Prostate gland (tissue), 2 donors: ENCODE data around the gene RAPGEF3.

ENCODE experiments used
- POLR2A ChIP-seq: fragments of 450-650 bp; IDR thresholded peaks from one replicate; pipeline ENCODE4 v1.6.1; 2016; ENCODE audit warnings: antibody characterized with exemption, mild to moderate bottlenecking
- POLR2AphosphoS5 ChIP-seq: sonication (generic); formaldehyde crosslinking; IDR thresholded peaks from one replicate; pipeline ENCODE4 v1.6.1; 2017; ENCODE audit warnings: antibody characterized with exemption
- TF ChIP-seq, protein P1 (sequence below), 4 experiments: fragments of 200-600 bp in 2 of 4; fragments of 450-650 bp in 2 of 4; sonication (generic) in 2 of 4; IDR thresholded peaks; 1 replicate in 3 of 4; 2 replicates in 1 of 4; pipeline ENCODE4 v1.5.1; 2016 to 2019; ENCODE audit warnings: antibody characterized with exemption in 4 of 4, mild to moderate bottlenecking in 2 of 4, moderate library complexity in 2 of 4

GRCh38 chr12:47752552-47752951 lies 6.1 kb downstream of the RAPGEF3 start:
- TF ChIP-seq, protein P1, sequence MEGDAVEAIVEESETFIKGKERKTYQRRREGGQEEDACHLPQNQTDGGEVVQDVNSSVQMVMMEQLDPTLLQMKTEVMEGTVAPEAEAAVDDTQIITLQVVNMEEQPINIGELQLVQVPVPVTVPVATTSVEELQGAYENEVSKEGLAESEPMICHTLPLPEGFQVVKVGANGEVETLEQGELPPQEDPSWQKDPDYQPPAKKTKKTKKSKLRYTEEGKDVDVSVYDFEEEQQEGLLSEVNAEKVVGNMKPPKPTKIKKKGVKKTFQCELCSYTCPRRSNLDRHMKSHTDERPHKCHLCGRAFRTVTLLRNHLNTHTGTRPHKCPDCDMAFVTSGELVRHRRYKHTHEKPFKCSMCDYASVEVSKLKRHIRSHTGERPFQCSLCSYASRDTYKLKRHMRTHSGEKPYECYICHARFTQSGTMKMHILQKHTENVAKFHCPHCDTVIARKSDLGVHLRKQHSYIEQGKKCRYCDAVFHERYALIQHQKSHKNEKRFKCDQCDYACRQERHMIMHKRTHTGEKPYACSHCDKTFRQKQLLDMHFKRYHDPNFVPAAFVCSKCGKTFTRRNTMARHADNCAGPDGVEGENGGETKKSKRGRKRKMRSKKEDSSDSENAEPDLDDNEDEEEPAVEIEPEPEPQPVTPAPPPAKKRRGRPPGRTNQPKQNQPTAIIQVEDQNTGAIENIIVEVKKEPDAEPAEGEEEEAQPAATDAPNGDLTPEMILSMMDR (IDR thresholded peaks at IDR 0.05) = no peak
- no peak for TF ChIP-seq POLR2AphosphoS5
- TF ChIP-seq POLR2A = no peak
